ENCODE results near the gene WNT8A.

The WNT8A gene

GRCh38 chr5:138091685-138092084 lies 7.9 kb downstream of the WNT8A start:
- no peak for DNase-seq (ENCODE audit: low read depth in 2 of 2)

GRCh38 chr5:138092301-138092700 lies 8.5 kb downstream of the WNT8A start:
- DNase-seq (ENCODE audit: low read depth in 2 of 2) = no peak

GRCh38 chr5:138093036-138093435 lies 9.2 kb downstream of the WNT8A start:
- no peak for DNase-seq (ENCODE audit: low read depth in 2 of 2)

GRCh38 chr5:138095100-138095907 lies 11.5 kb downstream of the WNT8A start:
- DNase-seq (ENCODE audit: low read depth in 2 of 2) = no peak

GRCh38 chr5:138096363-138096762 lies 12.5 kb downstream of the WNT8A start:
- no peak for DNase-seq (ENCODE audit: low read depth in 2 of 2)

GRCh38 chr5:138096997-138097828 lies 13.4 kb downstream of the WNT8A start:
- no peak for DNase-seq (ENCODE audit: low read depth in 2 of 2)

GRCh38 chr5:138102454-138103318 lies 18.9 kb downstream of the WNT8A start:
- no peak for DNase-seq (ENCODE audit: low read depth in 2 of 2)

GRCh38 chr5:138103319-138103637 lies 19.4 kb downstream of the WNT8A start:
- no peak for DNase-seq (ENCODE audit: low read depth in 2 of 2)

GRCh38 chr5:138105709-138106108 lies 21.9 kb downstream of the WNT8A start:
- DNase-seq (ENCODE audit: low read depth in 2 of 2) = no peak

GRCh38 chr5:138107213-138107612 lies 23.4 kb downstream of the WNT8A start:
- DNase-seq (ENCODE audit: low read depth in 2 of 2) = no peak

- DNase-seq (ENCODE audit: low read depth in 2 of 2) = no peak
Observed at GRCh38 chr5:138109463-138110265, 25.8 kb downstream of the WNT8A start.

- no peak for DNase-seq (ENCODE audit: low read depth in 2 of 2)
Observed at GRCh38 chr5:138110266-138110963, 26.6 kb downstream of the WNT8A start.

GRCh38 chr5:138111181-138111580 lies 27.3 kb downstream of the WNT8A start:
- no peak for DNase-seq (ENCODE audit: low read depth in 2 of 2)

- DNase-seq (ENCODE audit: low read depth in 2 of 2) = no peak
Observed at GRCh38 chr5:138111937-138112336, 28.1 kb downstream of the WNT8A start.

- no peak for DNase-seq (ENCODE audit: low read depth in 2 of 2)
Observed at GRCh38 chr5:138115254-138115653, 31.4 kb downstream of the WNT8A start.

GRCh38 chr5:138128334-138128733 lies 44.5 kb downstream of the WNT8A start:
- no peak for DNase-seq (ENCODE audit: low read depth in 2 of 2)

- DNase-seq (ENCODE audit: low read depth in 2 of 2) = no peak
Observed at GRCh38 chr5:138129347-138129746, 45.5 kb downstream of the WNT8A start.

GRCh38 chr5:138132543-138132942 lies 48.7 kb downstream of the WNT8A start:
- DNase-seq (ENCODE audit: low read depth in 2 of 2) = no peak

- DNase-seq (ENCODE audit: low read depth in 2 of 2) = no peak
Observed at GRCh38 chr5:138138949-138139780, 55.3 kb downstream of the WNT8A start, which contains the start of gene NME5. TSS of gene NME5 (minus strand) at chr5:138139428. CDS start at chr5:138138780, 648 bp downstream.

GRCh38 chr5:138139781-138140090 lies 55.9 kb downstream of the WNT8A start:
- no peak for DNase-seq (ENCODE audit: low read depth in 2 of 2)

Data from stimulated activated CD4-positive, alpha-beta T cell treated with anti-CD3 and anti-CD28 coated beads, Interleukin-15, amount 100 ng/mL, for 48 hours (primary cell).